Activated B cell treated with CpG ODN at 0.5 μM for 24 hours (primary cell): ENCODE measurements around the gene BTBD9. TPM values are rescaled to one million over a fixed set of nuclear protein-coding genes. Genes with fewer than 3 reads are reported as not detected.

Source experiments
- ATAC-seq: fragments of 200-7000 bp; cut with Tn5 transposase; one replicate; pipeline ENCODE4 v1.10.0; 2021; ENCODE audit warnings: low read depth, mild to moderate bottlenecking, moderate library complexity
- CTCF ChIA-PET: fragments of 350-600 bp; sonication (Branson Sonifier 250); formaldehyde crosslinking; loops from one replicate; lab custom pipeline; 2021; ENCODE audit warnings: antibody characterized with exemption; lab: Charles Lee
- POLR2A ChIA-PET: fragments of 350-600 bp; sonication (Branson Sonifier 250); formaldehyde crosslinking; loops from one replicate; lab custom pipeline; 2021; ENCODE audit warnings: antibody characterized with exemption; lab: Charles Lee
- DNase-seq: peaks from one replicate; pipeline ENCODE4 v3.0.0; 2022
- H3K27ac Mint-ChIP-seq: one replicate; pipeline ENCODE4 v1.8.0; 2020; ENCODE audit warnings: mixed read lengths
- H3K27me3 Mint-ChIP-seq: one replicate; pipeline ENCODE4 v1.8.0; 2021; ENCODE audit warnings: mixed read lengths
- H3K36me3 Mint-ChIP-seq: one replicate; pipeline ENCODE4 v1.8.0; 2021; ENCODE audit warnings: low read depth, mixed read lengths
- H3K4me1 Mint-ChIP-seq: one replicate; pipeline ENCODE4 v1.8.0; 2021; ENCODE audit warnings: mixed read lengths
- H3K4me3 Mint-ChIP-seq: one replicate; pipeline ENCODE4 v1.8.0; 2020; ENCODE audit warnings: mild to moderate bottlenecking, mixed read lengths
- H3K9me3 Mint-ChIP-seq: one replicate; pipeline ENCODE4 v1.8.0; 2020; ENCODE audit warnings: mixed read lengths
- CTCF ChIP-seq: fragments of 200-600 bp; IDR thresholded peaks from one replicate; pipeline ENCODE4 v1.8.0; 2022; ENCODE audit warnings: antibody characterized with exemption, mild to moderate bottlenecking
- intact Hi-C: fragments of 100-400 bp; cut with micrococcal nuclease; formaldehyde crosslinking; loops from one replicate; pipeline ENCODE4 v1.15.1; 2024
- total RNA-seq: library from RNA; stranded (reverse); gene quantifications from 2 replicates; pipeline ENCODE4 v1.2.3, GENCODE V29; 2022

Gene BTBD9
- total RNA-seq, 1 donor from 2014 or later = 25.7 TPM

GRCh38 chr6:38159596-38159995 is 480.1 kb downstream of the BTBD9 start:
- Mint-ChIP-seq H3K27me3 (no peaks in the 10 kb centered on the region), H3K4me1 (no peaks in the 10 kb centered on the region), H3K36me3 (peaks cover 24% of the 10 kb centered on the region), H3K9me3 (no peaks in the 10 kb centered on the region), H3K4me3 (no peak overlapping the region), H3K27ac (no peak overlapping the region)
- DNase-seq = no peak
- CTCF ChIA-PET = no interaction called here
- POLR2A ChIA-PET = no interaction called here
- intact Hi-C loops = no loop called here
- no peak for ATAC-seq
- TF ChIP-seq CTCF = no peak

- no peak overlapping the region for H3K27ac Mint-ChIP-seq
- POLR2A ChIA-PET = no interaction called here
- ATAC-seq (no peak), DNase-seq (no peak)
- intact Hi-C loops = no loop called here
- H3K9me3 Mint-ChIP-seq = no peaks in the 10 kb centered on the region
- no peak for TF ChIP-seq CTCF
- peaks cover 24% of the 10 kb centered on the region for H3K36me3 Mint-ChIP-seq
- no peaks in the 10 kb centered on the region for H3K4me1 Mint-ChIP-seq
- no peaks in the 10 kb centered on the region for H3K27me3 Mint-ChIP-seq
- CTCF ChIA-PET = no interaction called here
- no peak overlapping the region for H3K4me3 Mint-ChIP-seq
Observed at GRCh38 chr6:38158762-38159350, 480.9 kb downstream of the BTBD9 start.

GRCh38 chr6:38157905-38158304 is 481.8 kb downstream of the BTBD9 start:
- H3K9me3 Mint-ChIP-seq = no peaks in the 10 kb centered on the region
- no peaks in the 10 kb centered on the region for H3K27me3 Mint-ChIP-seq
- DNase-seq (no peak), ATAC-seq (no peak)
- ChIA-PET CTCF (no interaction called here), POLR2A (no interaction called here)
- H3K36me3 Mint-ChIP-seq = peaks cover 31% of the 10 kb centered on the region
- TF ChIP-seq CTCF = no peak
- no peak overlapping the region for H3K4me3 Mint-ChIP-seq
- H3K27ac Mint-ChIP-seq = no peak overlapping the region
- no peaks in the 10 kb centered on the region for H3K4me1 Mint-ChIP-seq
- intact Hi-C loops = no loop called here

- DNase-seq = no peak
- no peaks in the 10 kb centered on the region for H3K9me3 Mint-ChIP-seq
- H3K4me1 Mint-ChIP-seq = no peaks in the 10 kb centered on the region
- no peak for ATAC-seq
- H3K4me3 Mint-ChIP-seq = no peak overlapping the region
- H3K27ac Mint-ChIP-seq = no peak overlapping the region
- POLR2A ChIA-PET = no interaction called here
- H3K36me3 Mint-ChIP-seq = peaks cover 40% of the 10 kb centered on the region
- CTCF ChIA-PET = interaction anchor here (1.0 kb wide), 1 partner anchor 337 kb away, joined by 3 read pairs; no protein-coding TSS in a partner anchor
- intact Hi-C loops = no loop called here
- no peaks in the 10 kb centered on the region for H3K27me3 Mint-ChIP-seq
- no peak for TF ChIP-seq CTCF
Observed at GRCh38 chr6:38156818-38157565, 482.7 kb downstream of the BTBD9 start.

- no peak overlapping the region for H3K27ac Mint-ChIP-seq
- no peak for TF ChIP-seq CTCF
- CTCF ChIA-PET = interaction anchor here (0.9 kb wide), 1 partner anchor 13 kb away, joined by 4 read pairs; no protein-coding TSS in a partner anchor
- peaks cover 40% of the 10 kb centered on the region for H3K36me3 Mint-ChIP-seq
- no peak overlapping the region for H3K4me3 Mint-ChIP-seq
- POLR2A ChIA-PET = interaction anchor here (0.5 kb wide), 1 partner anchor 154 kb away, joined by 6 read pairs; no protein-coding TSS in a partner anchor
- DNase-seq = no peak
- no peak for ATAC-seq
- no peaks in the 10 kb centered on the region for H3K4me1 Mint-ChIP-seq
- H3K9me3 Mint-ChIP-seq = no peaks in the 10 kb centered on the region
- H3K27me3 Mint-ChIP-seq = no peaks in the 10 kb centered on the region
- intact Hi-C loops = no loop called here
Observed at GRCh38 chr6:38155621-38156204, 484.0 kb downstream of the BTBD9 start.
